ENCODE data around the gene OTOF.

DNA sequence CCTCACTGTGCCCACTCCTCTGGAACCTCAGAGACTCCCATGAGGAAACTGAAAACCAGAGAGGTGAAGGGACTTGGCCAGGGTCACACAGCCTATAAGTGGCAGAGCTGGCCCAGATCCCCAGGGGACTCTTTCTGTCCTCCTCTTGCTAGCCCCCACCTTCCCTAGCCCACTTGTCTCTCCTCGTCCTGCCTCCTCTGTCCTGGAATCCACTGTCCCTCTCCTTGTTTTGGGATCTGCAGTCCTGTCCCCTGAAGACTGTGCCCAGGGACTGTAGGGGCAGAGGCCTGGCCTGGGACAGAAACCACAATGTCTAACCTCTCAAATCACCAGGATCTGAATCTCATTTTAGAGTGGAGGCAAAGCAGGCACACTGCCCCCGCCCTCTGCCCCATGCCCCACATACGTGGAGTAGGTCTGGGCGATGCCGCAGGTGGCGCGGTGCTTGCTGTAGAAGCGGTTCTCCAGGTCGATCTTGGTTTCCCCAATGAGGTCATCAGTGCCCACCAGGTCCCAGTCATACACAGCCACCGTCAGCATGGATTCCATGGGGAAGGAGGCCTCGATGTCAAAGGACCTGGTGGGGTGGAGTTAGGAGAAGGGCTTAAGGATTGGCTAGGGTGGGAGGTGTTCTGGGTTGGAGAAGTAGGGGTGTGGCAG, 12.5 kb downstream of the OTOF start:
- TF ChIP-seq, protein P1, sequence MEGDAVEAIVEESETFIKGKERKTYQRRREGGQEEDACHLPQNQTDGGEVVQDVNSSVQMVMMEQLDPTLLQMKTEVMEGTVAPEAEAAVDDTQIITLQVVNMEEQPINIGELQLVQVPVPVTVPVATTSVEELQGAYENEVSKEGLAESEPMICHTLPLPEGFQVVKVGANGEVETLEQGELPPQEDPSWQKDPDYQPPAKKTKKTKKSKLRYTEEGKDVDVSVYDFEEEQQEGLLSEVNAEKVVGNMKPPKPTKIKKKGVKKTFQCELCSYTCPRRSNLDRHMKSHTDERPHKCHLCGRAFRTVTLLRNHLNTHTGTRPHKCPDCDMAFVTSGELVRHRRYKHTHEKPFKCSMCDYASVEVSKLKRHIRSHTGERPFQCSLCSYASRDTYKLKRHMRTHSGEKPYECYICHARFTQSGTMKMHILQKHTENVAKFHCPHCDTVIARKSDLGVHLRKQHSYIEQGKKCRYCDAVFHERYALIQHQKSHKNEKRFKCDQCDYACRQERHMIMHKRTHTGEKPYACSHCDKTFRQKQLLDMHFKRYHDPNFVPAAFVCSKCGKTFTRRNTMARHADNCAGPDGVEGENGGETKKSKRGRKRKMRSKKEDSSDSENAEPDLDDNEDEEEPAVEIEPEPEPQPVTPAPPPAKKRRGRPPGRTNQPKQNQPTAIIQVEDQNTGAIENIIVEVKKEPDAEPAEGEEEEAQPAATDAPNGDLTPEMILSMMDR (IDR thresholded peaks at IDR 0.05; ENCODE audit: low read depth, low read length), result no peak
- TF ChIP-seq EZH2phosphoT487 (IDR thresholded peaks at IDR 0.05; ENCODE audit: low read depth), result no peak
